T-helper 2 cell treated with Interferon-gamma antibody and Interleukin-4, amounts not matched to agents 5 μg/mL and 100 μg/mL, for 36 hours (primary cell): ENCODE measurements around the gene ARHGAP31.

ENCODE experiments used
- DNase-seq: peaks from one replicate; pipeline ENCODE4 v3.0.0; 2021; ENCODE audit warnings: low spot score
- H3K27ac Mint-ChIP-seq: one replicate; pipeline ENCODE4 v1.8.0; 2021; ENCODE audit warnings: mild to moderate bottlenecking, mixed read lengths
- H3K27me3 Mint-ChIP-seq: one replicate; pipeline ENCODE4 v1.8.0; 2021; ENCODE audit warnings: low read depth, mixed read lengths
- H3K36me3 Mint-ChIP-seq: one replicate; pipeline ENCODE4 v1.8.0; 2021; ENCODE audit warnings: low read depth, mixed read lengths
- H3K4me1 Mint-ChIP-seq: one replicate; pipeline ENCODE4 v1.8.0; 2021; ENCODE audit warnings: low read depth, mixed read lengths
- H3K4me3 Mint-ChIP-seq: one replicate; pipeline ENCODE4 v1.8.0; 2022; ENCODE audit warnings: mild to moderate bottlenecking, moderate library complexity, mixed read lengths
- H3K9me3 Mint-ChIP-seq: one replicate; pipeline ENCODE4 v1.8.0; 2021; ENCODE audit warnings: mixed read lengths

The ARHGAP31 gene

DNA sequence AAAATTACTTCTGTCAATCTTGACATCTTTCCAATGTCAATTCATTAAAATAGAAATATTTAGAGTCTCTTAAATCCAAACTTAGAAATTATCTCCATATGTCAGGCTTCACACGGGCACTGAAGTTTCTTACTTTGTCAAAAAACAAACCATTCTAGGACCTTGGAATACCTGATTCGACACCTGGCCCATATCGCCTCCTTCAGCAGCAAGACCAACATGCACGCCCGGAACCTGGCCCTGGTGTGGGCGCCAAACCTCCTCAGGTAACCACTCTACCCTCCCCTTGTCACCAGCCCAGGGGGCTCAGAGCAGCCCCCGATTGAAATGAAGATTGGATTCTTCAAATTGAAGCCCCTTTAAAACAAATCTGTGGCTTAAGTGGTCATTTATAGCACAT lies 88.0 kb downstream of the ARHGAP31 start:
- H3K36me3 Mint-ChIP-seq, result no peaks in the 10 kb centered on the region
- no peak overlapping the region for H3K4me3 Mint-ChIP-seq
- DNase-seq, result no peak
- no peaks in the 10 kb centered on the region for H3K27me3 Mint-ChIP-seq
- no peak overlapping the region for H3K27ac Mint-ChIP-seq
- H3K4me1 Mint-ChIP-seq, result no peaks in the 10 kb centered on the region
- H3K9me3 Mint-ChIP-seq, result no peaks in the 10 kb centered on the region

DNA sequence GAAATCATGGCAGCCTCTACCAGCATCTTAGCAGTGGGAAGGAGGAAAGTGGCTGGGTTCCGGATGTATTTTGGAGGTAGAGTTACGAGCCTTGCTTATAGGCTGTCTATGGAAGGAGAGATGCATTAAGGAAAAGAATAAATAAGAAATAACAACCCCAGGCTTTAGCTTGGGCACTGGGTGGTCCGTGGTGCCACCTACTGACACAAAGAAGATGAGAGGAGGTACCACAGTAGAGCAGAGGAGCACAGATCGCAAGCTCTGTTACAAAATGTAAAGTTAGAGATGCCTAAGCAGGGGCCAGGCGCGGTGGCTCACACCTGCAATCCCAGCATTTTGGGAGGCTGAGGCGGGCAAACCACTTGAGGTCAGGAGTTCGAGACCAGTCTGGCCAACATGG lies 94.4 kb downstream of the ARHGAP31 start:
- no peaks in the 10 kb centered on the region for H3K27me3 Mint-ChIP-seq
- no peak for DNase-seq
- H3K36me3 Mint-ChIP-seq, result no peaks in the 10 kb centered on the region
- H3K27ac Mint-ChIP-seq, result no peak overlapping the region
- no peaks in the 10 kb centered on the region for H3K9me3 Mint-ChIP-seq
- no peaks in the 10 kb centered on the region for H3K4me1 Mint-ChIP-seq
- H3K4me3 Mint-ChIP-seq, result no peak overlapping the region

DNA sequence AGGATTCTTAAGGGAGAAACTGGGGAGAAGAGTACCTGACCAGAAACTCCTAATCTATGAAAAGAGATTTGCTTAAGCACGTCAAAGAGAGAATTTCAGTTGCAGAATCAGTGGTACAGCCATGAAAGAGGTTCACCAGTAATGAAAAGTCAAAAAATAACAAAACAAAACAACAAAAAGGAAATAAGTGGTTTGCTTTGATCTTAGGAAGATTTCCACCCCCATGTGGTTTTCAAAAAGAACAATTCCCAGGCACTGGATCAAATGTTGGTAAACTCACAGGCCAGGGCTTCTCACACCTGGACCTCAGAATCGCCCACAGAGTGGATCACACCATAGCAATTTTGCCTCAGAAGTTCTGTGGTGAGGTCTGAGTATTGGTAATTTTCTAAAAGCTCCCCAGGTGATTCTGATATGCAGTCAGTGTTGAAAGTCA lies 101.8 kb downstream of the ARHGAP31 start:
- no peak overlapping the region for H3K27ac Mint-ChIP-seq
- H3K4me1 Mint-ChIP-seq, result peaks cover 17% of the 10 kb centered on the region

DNA sequence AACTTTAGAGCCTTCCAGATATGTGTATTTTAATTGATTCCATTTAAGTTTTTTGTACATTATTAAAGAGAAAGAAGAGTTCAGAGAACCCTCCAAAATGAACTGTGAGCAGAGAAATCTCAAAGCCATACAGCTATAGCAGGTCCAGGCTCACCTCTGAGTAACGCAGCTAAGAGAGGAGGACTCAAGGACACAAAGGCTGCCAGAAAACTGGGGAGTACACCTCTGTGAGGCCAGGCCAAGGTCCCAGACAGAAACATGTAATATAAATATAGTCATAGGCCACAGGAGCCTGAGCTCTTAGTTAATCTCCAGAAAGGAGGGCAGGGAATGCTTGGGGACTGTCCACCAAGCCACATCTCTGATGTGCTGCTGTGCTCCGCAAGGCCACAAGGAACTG lies 102.7 kb downstream of the ARHGAP31 start:
- Mint-ChIP-seq H3K4me3 (no peak overlapping the region), H3K27ac (no peak overlapping the region), H3K36me3 (peaks cover 2% of the 10 kb centered on the region)

More for the DNA sequence above, 101.8 kb downstream of the ARHGAP31 start:
- Mint-ChIP-seq H3K9me3 (no peaks in the 10 kb centered on the region), H3K27me3 (no peaks in the 10 kb centered on the region), H3K4me3 (no peak overlapping the region), H3K36me3 (no peaks in the 10 kb centered on the region)
- peak; percentile 9 for DNase-seq

DNA sequence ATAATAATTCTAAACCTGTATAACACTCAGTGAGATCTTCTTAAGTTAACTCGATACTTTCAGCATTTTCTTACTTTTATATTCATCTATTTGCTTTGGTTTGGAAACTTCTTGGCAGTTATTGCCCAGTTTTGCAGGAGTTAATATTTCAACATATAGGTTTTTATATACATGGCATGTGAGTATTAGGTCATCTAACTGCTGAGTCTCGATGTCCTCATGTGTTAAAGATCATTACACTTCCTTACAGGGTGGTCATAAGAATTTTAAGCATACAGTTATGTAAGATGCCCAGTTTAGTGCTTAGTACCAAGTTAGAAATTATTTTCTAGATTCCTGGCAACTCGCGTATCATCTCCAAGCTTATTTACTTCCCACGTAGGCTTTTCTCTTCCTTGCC lies 106.3 kb downstream of the ARHGAP31 start:
- H3K36me3 Mint-ChIP-seq, result peaks cover 2% of the 10 kb centered on the region
- H3K9me3 Mint-ChIP-seq, result no peaks in the 10 kb centered on the region
- no peak overlapping the region for H3K4me3 Mint-ChIP-seq
- DNase-seq, result no peak
- H3K27ac Mint-ChIP-seq, result no peak overlapping the region
- no peaks in the 10 kb centered on the region for H3K27me3 Mint-ChIP-seq
- peaks cover 20% of the 10 kb centered on the region for H3K4me1 Mint-ChIP-seq

More for the DNA sequence above, 102.7 kb downstream of the ARHGAP31 start:
- DNase-seq, result no peak
- no peaks in the 10 kb centered on the region for H3K27me3 Mint-ChIP-seq
- H3K4me1 Mint-ChIP-seq, result peaks cover 24% of the 10 kb centered on the region
- H3K9me3 Mint-ChIP-seq, result no peaks in the 10 kb centered on the region

DNA sequence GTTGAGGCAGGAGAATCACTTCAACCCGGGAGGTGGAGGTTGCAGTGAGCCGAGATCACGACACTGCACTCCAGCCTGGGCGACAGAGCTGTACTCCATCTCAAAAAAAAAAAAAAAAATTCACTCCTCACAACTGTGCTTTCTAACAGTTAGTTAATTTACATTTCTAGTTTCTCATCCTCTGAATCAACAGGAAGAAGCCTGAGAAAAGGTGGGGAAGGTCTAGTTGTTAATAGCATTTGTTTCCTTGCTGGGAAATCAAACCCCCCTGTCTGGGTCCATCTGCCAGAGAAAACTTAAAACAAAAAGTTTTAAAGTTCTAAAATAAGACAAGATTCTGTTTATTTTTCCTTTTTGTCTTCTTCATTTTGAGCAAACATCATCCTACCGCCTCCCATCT lies 106.9 kb downstream of the ARHGAP31 start:
- no peak for DNase-seq
- H3K9me3 Mint-ChIP-seq, result no peaks in the 10 kb centered on the region
- peaks cover 2% of the 10 kb centered on the region for H3K36me3 Mint-ChIP-seq
- H3K27me3 Mint-ChIP-seq, result no peaks in the 10 kb centered on the region
- peaks cover 14% of the 10 kb centered on the region for H3K4me1 Mint-ChIP-seq
- peak overlapping the region; percentile 78 for H3K27ac Mint-ChIP-seq
- H3K4me3 Mint-ChIP-seq, result no peak overlapping the region

DNA sequence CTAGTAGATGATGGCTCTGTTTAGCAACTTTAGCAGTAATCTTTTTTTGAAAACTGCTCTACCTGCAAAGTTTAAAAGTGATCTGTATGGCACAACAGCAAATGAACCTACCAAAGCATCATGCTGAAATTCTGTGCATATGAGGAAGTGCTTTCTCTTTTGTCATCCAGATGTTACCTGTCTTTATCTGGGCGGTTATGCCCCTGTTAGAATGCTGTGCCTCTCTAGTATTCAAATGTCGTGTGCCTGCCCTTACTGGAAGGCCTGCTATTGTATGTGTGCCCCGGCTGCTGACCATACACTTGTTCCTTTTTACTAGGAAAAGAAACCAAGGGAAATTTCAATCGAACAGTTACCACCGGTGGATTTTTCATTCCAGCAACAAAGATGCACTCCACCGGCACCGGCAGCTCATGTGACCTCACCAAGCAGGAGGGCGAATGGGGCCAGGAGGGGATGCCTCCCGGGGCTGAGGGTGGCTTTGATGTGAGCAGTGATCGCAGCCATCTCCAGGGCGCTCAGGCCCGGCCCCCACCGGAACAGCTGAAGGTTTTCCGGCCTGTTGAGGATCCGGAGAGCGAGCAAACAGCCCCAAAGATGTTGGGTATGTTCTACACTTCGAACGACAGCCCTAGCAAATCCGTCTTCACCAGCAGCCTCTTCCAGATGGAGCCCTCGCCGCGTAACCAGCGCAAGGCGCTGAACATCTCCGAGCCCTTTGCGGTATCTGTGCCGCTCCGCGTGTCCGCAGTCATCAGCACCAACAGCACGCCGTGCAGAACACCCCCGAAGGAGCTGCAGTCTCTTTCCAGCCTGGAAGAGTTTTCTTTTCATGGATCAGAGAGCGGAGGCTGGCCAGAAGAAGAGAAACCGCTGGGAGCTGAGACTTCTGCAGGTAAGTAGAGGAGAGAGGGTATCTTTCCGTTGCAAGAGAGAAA lies 107.6 kb downstream of the ARHGAP31 start:
- Mint-ChIP-seq H3K27me3 (no peaks in the 10 kb centered on the region), H3K9me3 (no peaks in the 10 kb centered on the region), H3K27ac (peak overlapping the region; percentile 78), H3K4me3 (peak overlapping the region; percentile 53), H3K36me3 (peaks cover 2% of the 10 kb centered on the region), H3K4me1 (peaks cover 11% of the 10 kb centered on the region)
- DNase-seq, result no peak

DNA sequence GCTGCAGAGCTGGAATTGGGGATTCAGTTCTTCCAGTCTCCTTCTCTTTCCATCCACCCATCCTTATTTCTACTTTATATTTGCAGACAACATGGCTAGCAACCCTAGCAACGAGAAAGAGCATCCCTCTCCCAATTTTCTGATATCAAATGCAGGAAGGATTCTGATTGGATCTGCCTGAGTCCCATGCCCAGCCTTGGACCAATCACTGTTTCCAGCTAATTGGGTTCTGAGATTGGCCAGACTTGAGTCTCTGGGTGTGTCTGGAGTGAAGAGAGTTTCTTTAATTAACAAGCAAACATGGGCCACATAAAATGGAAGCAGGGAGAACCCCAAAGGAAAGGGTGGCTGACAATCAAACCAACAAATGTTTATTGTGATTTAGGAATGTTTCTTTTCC lies 108.6 kb downstream of the ARHGAP31 start:
- Mint-ChIP-seq H3K27me3 (no peaks in the 10 kb centered on the region), H3K27ac (no peak overlapping the region), H3K9me3 (no peaks in the 10 kb centered on the region), H3K4me1 (peaks cover 11% of the 10 kb centered on the region), H3K36me3 (peaks cover 2% of the 10 kb centered on the region), H3K4me3 (no peak overlapping the region)
- DNase-seq, result no peak

DNA sequence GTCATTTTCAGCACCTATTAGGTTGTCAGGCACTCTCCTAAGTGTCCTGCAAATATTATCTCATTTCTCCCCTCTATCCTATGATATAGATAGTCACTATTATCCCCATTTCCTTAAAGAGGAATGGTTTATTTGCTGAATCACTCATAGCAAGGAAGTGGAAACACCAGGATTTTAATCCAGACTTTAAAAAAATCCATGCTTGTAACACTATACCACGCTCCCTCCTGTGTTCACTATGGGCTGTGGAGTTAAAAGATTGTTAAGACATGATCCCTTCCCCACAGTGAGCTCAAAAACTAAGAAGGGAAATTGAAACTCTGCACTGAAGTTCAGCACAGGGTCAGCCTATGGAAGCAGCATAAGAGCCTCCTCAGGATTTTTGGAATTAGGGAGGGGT lies 109.0 kb downstream of the ARHGAP31 start:
- Mint-ChIP-seq H3K27ac (no peak overlapping the region), H3K4me1 (peaks cover 11% of the 10 kb centered on the region), H3K4me3 (no peak overlapping the region), H3K27me3 (no peaks in the 10 kb centered on the region), H3K36me3 (peaks cover 2% of the 10 kb centered on the region), H3K9me3 (no peaks in the 10 kb centered on the region)
- no peak for DNase-seq

DNA sequence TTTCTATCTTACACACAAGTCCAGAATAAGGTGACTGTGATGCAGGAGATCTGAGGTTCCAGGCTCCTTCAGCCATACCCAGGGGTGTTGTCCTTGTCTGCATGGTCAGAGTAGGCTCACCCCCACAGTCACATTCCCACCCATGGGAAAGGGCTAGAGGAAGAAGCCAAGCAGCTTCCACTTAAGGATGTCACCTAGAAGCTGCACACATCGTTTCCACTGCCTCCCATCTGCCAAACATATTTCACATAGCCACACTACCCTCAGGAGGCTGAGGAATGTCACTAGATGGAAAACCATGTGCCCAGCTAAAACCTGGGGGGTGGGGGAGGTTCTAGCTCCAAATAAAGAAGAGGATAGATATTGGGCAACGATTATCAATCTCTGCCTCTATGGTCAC lies 111.1 kb downstream of the ARHGAP31 start:
- no peaks in the 10 kb centered on the region for H3K9me3 Mint-ChIP-seq

DNA sequence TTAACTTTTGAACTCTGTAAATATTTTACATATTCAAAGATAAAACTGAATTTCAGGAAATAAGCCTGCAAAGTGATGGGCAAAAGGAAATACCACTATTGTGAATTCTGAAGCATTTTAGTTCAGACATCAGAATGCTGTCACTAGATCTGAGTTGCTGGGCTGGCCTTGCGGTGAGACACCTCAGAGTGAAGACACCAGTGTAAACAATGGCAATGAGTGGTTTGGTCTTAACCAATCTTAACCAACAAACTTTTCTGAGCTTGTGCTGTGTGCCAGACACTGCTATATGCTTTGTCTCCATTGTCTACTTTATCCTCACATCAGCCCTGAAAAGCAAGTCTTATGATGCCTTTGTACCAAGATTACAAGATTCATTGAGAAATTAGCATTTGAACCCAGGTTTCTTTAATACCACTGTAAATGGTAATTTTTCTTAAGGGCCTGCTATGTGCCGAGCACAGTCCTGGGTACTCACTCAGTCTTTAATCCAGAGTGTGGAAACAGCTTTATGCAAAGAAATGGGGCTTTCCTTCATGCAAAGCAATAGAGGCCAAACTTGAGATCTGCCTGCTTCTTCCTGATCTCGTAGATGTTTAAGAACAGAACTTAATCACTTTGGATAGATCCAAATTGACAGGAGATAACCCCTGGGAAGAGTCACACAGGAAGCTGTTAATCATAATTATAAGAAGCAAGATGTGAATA lies 114.2 kb downstream of the ARHGAP31 start:
- Mint-ChIP-seq H3K4me3 (no peak overlapping the region), H3K27me3 (no peaks in the 10 kb centered on the region), H3K4me1 (peaks cover 1% of the 10 kb centered on the region), H3K9me3 (no peaks in the 10 kb centered on the region), H3K36me3 (no peaks in the 10 kb centered on the region), H3K27ac (no peak overlapping the region)
- no peak for DNase-seq

More for the DNA sequence above, 111.1 kb downstream of the ARHGAP31 start:
- H3K4me3 Mint-ChIP-seq, result no peak overlapping the region
- H3K36me3 Mint-ChIP-seq, result peaks cover 2% of the 10 kb centered on the region
- H3K27me3 Mint-ChIP-seq, result no peaks in the 10 kb centered on the region
- no peak overlapping the region for H3K27ac Mint-ChIP-seq
- H3K4me1 Mint-ChIP-seq, result peaks cover 11% of the 10 kb centered on the region
- DNase-seq, result no peak

DNA sequence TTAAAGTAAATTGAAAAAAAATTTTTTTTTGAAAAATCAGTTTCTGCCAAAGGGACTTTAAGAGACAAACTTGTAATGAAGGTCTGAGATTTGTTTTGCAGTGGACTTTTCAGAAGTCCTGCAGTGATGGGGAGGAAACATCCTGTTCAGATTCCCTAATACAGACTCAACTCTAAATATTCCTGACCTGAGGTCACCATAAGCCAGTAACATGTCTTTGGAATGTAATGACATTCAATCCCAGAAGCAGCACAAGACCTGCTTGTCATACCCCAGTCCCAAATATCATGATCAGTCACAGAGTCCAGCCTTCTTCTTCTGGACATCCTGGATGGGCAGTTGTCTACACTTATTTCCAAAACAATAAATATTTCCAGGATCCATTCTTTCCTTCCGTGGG lies 115.7 kb downstream of the ARHGAP31 start:
- no peak for DNase-seq
- no peaks in the 10 kb centered on the region for H3K27me3 Mint-ChIP-seq
- H3K27ac Mint-ChIP-seq, result no peak overlapping the region
- no peaks in the 10 kb centered on the region for H3K9me3 Mint-ChIP-seq
- H3K36me3 Mint-ChIP-seq, result no peaks in the 10 kb centered on the region
- H3K4me3 Mint-ChIP-seq, result no peak overlapping the region
- peaks cover under 1% of the 10 kb centered on the region for H3K4me1 Mint-ChIP-seq

DNA sequence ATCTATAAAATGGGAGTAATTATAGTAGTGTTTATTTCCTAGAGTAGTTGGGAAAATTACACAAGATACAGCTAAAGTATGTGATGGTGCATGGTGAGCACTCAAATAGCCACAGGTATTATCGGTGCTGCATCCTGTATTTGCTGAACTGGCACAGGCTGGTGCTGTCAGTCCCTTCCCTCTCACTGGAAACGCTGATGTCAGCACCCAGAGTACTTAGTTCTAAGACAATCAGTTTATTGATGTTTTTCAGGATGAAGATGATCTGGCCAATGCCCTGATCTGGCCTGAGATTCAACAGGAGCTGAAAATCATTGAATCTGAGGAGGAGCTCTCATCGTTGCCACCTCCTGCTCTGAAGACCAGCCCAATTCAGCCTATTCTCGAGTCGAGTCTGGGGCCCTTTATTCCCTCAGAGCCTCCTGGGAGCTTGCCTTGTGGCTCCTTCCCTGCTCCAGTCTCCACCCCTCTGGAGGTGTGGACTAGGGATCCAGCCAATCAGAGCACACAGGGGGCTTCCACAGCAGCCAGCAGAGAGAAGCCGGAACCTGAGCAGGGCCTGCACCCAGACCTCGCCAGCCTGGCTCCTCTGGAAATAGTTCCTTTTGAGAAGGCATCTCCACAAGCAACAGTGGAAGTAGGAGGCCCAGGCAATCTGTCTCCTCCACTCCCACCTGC lies 119.6 kb downstream of the ARHGAP31 start:
- no peak for DNase-seq
- H3K36me3 Mint-ChIP-seq, result no peaks in the 10 kb centered on the region
- no peak overlapping the region for H3K27ac Mint-ChIP-seq
- H3K9me3 Mint-ChIP-seq, result no peaks in the 10 kb centered on the region
- H3K4me3 Mint-ChIP-seq, result no peak overlapping the region
- no peaks in the 10 kb centered on the region for H3K27me3 Mint-ChIP-seq
- H3K4me1 Mint-ChIP-seq, result no peaks in the 10 kb centered on the region

DNA sequence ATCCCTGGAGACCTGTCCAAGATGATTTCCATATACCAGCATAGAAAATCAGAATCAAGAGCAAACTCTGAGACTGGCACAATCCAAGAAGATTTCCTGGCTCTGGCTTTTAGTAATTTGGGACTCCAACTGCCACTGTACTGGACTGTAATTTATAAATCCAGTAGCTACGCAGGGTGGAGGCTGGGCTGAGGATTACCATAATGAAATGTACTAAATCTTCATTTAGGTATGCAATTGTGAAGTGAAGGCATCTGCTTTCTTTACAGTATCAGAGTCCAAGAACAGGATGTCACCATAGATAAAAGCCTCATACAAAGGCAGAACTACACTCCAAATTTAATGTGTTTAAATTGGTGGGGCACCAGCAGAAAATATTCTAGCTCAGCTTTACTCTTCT lies 122.7 kb downstream of the ARHGAP31 start:
- Mint-ChIP-seq H3K9me3 (no peaks in the 10 kb centered on the region), H3K36me3 (no peaks in the 10 kb centered on the region), H3K27ac (no peak overlapping the region), H3K27me3 (no peaks in the 10 kb centered on the region), H3K4me1 (peaks cover 3% of the 10 kb centered on the region), H3K4me3 (no peak overlapping the region)
- DNase-seq, result no peak
